Measurements from ENCODE around the gene STEAP1B. TPM values are rescaled to one million over a fixed set of nuclear protein-coding genes. Genes with fewer than 3 reads are reported as not detected.
"Not testable (repeated sequence)": the region's sequence is repeated elsewhere in the genome, so short reads cannot be mapped to it uniquely, and the experiment has no call there.

Gene STEAP1B
- total RNA-seq, 1 donor from 2014 or later: 1.3 TPM

DNA sequence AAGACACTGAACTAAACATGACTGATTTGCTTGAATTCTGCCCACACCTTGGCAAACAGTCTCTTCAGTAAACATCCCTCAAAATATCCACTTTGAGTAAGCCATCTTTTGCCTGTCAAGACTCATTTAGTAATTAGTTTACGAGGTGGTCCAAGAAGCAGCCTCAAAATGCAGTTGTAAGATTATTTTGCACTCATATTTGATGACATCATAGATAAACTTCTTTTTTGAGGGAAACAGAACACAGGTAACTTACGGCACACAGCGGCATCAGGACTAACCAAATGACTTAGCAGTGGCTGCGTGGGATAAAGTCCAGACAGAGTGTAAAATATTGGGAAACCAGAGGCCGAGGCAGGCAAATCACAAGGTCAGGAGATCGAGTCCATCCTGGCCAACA, 41.8 kb upstream of the STEAP1B start:
- Histone ChIP-seq H3K79me2 (ENCODE audit: insufficient read depth, low read length) (no peaks in the 10 kb centered on the region), H2AFZ (ENCODE audit: low read depth, low read length) (no peak overlapping the region), H3K4me1 (ENCODE audit: insufficient read depth, low read length) (no peaks in the 10 kb centered on the region), H3K27ac (ENCODE audit: low read depth, low read length) (no peak overlapping the region), H3K4me2 (ENCODE audit: low read length) (no peak overlapping the region), H3K27me3 (ENCODE audit: insufficient read depth, low read length) (peaks cover 8% of the 10 kb centered on the region), H3K4me3 (ENCODE audit: insufficient read depth, low read depth, low read length) (no peak overlapping the region), H4K20me1 (ENCODE audit: insufficient read depth, low read length) (no peaks in the 10 kb centered on the region), H3K9ac (ENCODE audit: low read length) (no peak overlapping the region), H3K36me3 (ENCODE audit: insufficient read depth, low read length) (no peaks in the 10 kb centered on the region), H3K9me3 (ENCODE audit: insufficient read depth, low read depth, low read length) (no peaks in the 10 kb centered on the region)
- Mint-ChIP-seq H3K4me1 (ENCODE audit: low read depth, unreplicated experiment) (no peaks in the 10 kb centered on the region), H3K27ac (ENCODE audit: unreplicated experiment) (no peak overlapping the region), H3K36me3 (ENCODE audit: low read depth, unreplicated experiment) (no peaks in the 10 kb centered on the region), H3K4me3 (ENCODE audit: unreplicated experiment) (no peak overlapping the region), H3K9me3 (ENCODE audit: unreplicated experiment) (no peaks in the 10 kb centered on the region), H3K27me3 (ENCODE audit: low read depth, unreplicated experiment) (peaks cover 7% of the 10 kb centered on the region)
- no peak for TF ChIP-seq EZH2 (IDR thresholded peaks at IDR 0.05; ENCODE audit: insufficient read depth, low read length)
- FAIRE-seq (no peak), DNase-seq (ENCODE audit: low read depth) (no peak)

DNA sequence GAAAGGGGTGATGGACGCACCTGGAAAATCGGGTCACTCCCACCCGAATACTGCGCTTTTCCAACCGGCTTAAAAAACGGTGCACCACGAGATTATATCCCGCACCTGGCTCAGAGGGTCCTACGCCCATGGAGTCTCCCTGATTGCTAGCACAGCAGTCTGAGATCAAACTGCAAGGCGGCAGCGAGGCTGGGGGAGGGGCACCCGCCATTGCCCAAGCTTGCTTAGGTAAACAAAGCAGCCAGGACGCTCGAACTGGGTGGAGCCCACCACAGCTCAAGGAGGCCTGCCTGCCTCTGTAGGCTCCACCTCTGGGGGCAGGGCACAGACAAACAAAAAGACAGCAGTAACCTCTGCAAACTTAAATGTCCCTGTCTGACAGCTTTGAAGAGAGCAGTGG, 28.5 kb upstream of the STEAP1B start:
- not testable (repeated sequence) for H3K4me1 Mint-ChIP-seq (ENCODE audit: low read depth, unreplicated experiment); H3K36me3 ChIP-seq (ENCODE audit: insufficient read depth, low read length); H3K9ac ChIP-seq (ENCODE audit: low read length); H3K4me2 ChIP-seq (ENCODE audit: low read length); H3K27me3 Mint-ChIP-seq (ENCODE audit: low read depth, unreplicated experiment); H2AFZ ChIP-seq (ENCODE audit: low read depth, low read length); H4K20me1 ChIP-seq (ENCODE audit: insufficient read depth, low read length); H3K27ac Mint-ChIP-seq (ENCODE audit: unreplicated experiment); H3K4me3 Mint-ChIP-seq (ENCODE audit: unreplicated experiment); H3K27me3 ChIP-seq (ENCODE audit: insufficient read depth, low read length); H3K27ac ChIP-seq (ENCODE audit: low read depth, low read length); H3K4me3 ChIP-seq (ENCODE audit: insufficient read depth, low read depth, low read length); FAIRE-seq; DNase-seq (ENCODE audit: low read depth); H3K79me2 ChIP-seq (ENCODE audit: insufficient read depth, low read length); H3K9me3 ChIP-seq (ENCODE audit: insufficient read depth, low read depth, low read length); H3K4me1 ChIP-seq (ENCODE audit: insufficient read depth, low read length); H3K36me3 Mint-ChIP-seq (ENCODE audit: low read depth, unreplicated experiment); H3K9me3 Mint-ChIP-seq (ENCODE audit: unreplicated experiment)

DNA sequence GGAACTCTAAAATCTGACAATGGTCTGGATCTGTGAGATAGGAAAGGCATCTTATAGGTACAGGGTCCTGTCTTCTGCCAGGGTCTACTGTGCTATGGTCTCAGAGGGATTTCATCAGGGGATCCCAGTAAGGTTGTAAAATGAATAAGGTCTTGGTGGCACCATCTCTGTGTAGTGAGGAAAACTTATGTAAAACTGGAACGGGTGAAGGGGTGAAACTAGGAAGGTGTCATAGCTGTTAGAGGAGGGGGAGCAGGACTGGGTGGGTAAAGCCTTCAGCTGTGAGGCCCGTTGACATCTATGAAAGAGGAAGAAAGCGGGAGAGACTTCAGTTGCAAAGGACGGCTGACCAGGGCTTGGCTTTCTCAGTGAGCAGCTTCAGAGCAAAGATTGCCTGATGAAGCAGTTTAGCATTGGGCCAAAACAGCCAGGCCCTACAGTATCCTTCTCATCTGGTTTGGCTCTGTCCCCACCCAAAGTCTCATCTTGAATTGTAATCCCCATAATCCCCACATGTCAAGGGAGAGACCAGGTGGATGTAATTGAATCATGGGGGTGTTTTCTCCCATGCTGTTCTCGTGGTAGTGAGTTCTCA, 24.5 kb upstream of the STEAP1B start:
- H3K9ac ChIP-seq (ENCODE audit: low read length); H3K9me3 ChIP-seq (ENCODE audit: insufficient read depth, low read depth, low read length); H3K9me3 Mint-ChIP-seq (ENCODE audit: unreplicated experiment); H3K36me3 ChIP-seq (ENCODE audit: insufficient read depth, low read length); H4K20me1 ChIP-seq (ENCODE audit: insufficient read depth, low read length); H3K4me3 ChIP-seq (ENCODE audit: insufficient read depth, low read depth, low read length); H3K79me2 ChIP-seq (ENCODE audit: insufficient read depth, low read length); H3K36me3 Mint-ChIP-seq (ENCODE audit: low read depth, unreplicated experiment); H3K4me2 ChIP-seq (ENCODE audit: low read length); H2AFZ ChIP-seq (ENCODE audit: low read depth, low read length); H3K27ac Mint-ChIP-seq (ENCODE audit: unreplicated experiment); DNase-seq (ENCODE audit: low read depth); H3K4me1 Mint-ChIP-seq (ENCODE audit: low read depth, unreplicated experiment); H3K27me3 Mint-ChIP-seq (ENCODE audit: low read depth, unreplicated experiment); H3K4me3 Mint-ChIP-seq (ENCODE audit: unreplicated experiment); H3K4me1 ChIP-seq (ENCODE audit: insufficient read depth, low read length); H3K27me3 ChIP-seq (ENCODE audit: insufficient read depth, low read length); FAIRE-seq; H3K27ac ChIP-seq (ENCODE audit: low read depth, low read length): not testable (repeated sequence)

DNA sequence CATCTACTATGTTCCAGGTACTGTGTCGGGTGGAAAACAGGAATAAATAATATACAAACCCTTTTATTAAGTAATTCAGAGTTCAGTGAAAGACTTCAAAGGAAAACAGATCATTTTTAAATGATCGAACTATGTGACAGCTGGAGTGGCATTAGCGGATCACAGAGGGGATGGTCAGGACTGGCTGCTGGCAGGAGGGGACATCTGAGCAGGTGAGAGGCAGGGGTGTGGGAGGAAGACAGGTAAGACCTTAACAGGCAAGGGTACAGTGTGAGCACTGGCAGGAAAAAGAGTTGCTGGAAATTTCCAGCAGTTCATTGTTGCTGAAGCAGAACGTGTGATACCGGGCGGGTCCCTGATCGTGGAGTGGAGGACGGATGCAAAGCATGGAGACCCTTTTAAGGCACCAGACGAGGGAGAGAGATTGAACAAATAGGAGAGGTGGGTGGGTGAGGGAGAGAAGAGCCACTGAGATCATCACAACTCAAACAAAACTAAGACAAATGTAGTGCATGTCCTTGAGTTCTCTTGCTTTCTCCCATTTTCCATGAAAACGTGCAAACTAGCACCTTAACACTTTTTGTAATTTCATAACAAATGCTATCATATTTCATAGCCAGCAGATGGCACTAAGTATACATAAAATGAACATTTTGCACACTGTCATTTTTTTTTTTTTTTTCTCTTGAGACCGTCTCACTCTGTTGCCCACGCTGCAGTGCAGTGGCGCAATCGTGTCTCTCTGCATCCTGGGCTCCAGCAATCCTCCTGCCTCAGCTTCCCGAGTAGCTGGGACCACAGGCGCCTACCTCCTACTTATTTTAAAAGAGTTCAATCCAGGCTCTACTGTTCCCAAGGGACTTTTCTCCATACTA, 23.7 kb upstream of the STEAP1B start:
- peak; percentile 45 for DNase-seq (ENCODE audit: low read depth)
- H3K4me3 ChIP-seq (ENCODE audit: insufficient read depth, low read depth, low read length); H3K4me2 ChIP-seq (ENCODE audit: low read length); H3K4me1 ChIP-seq (ENCODE audit: insufficient read depth, low read length); H3K27ac Mint-ChIP-seq (ENCODE audit: unreplicated experiment); H3K9me3 ChIP-seq (ENCODE audit: insufficient read depth, low read depth, low read length); H2AFZ ChIP-seq (ENCODE audit: low read depth, low read length); H3K27me3 Mint-ChIP-seq (ENCODE audit: low read depth, unreplicated experiment); H3K4me1 Mint-ChIP-seq (ENCODE audit: low read depth, unreplicated experiment); H3K4me3 Mint-ChIP-seq (ENCODE audit: unreplicated experiment); H3K27ac ChIP-seq (ENCODE audit: low read depth, low read length); H3K79me2 ChIP-seq (ENCODE audit: insufficient read depth, low read length); H3K9ac ChIP-seq (ENCODE audit: low read length); H4K20me1 ChIP-seq (ENCODE audit: insufficient read depth, low read length); FAIRE-seq; H3K27me3 ChIP-seq (ENCODE audit: insufficient read depth, low read length); H3K36me3 ChIP-seq (ENCODE audit: insufficient read depth, low read length); H3K36me3 Mint-ChIP-seq (ENCODE audit: low read depth, unreplicated experiment): not testable (repeated sequence)
- H3K9me3 Mint-ChIP-seq (ENCODE audit: unreplicated experiment): peaks cover 11% of the 10 kb centered on the region
- TF ChIP-seq, protein P1, sequence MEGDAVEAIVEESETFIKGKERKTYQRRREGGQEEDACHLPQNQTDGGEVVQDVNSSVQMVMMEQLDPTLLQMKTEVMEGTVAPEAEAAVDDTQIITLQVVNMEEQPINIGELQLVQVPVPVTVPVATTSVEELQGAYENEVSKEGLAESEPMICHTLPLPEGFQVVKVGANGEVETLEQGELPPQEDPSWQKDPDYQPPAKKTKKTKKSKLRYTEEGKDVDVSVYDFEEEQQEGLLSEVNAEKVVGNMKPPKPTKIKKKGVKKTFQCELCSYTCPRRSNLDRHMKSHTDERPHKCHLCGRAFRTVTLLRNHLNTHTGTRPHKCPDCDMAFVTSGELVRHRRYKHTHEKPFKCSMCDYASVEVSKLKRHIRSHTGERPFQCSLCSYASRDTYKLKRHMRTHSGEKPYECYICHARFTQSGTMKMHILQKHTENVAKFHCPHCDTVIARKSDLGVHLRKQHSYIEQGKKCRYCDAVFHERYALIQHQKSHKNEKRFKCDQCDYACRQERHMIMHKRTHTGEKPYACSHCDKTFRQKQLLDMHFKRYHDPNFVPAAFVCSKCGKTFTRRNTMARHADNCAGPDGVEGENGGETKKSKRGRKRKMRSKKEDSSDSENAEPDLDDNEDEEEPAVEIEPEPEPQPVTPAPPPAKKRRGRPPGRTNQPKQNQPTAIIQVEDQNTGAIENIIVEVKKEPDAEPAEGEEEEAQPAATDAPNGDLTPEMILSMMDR (IDR thresholded peaks at IDR 0.05; ENCODE audit: insufficient read depth, low read depth, low read length): peak; percentile 17

DNA sequence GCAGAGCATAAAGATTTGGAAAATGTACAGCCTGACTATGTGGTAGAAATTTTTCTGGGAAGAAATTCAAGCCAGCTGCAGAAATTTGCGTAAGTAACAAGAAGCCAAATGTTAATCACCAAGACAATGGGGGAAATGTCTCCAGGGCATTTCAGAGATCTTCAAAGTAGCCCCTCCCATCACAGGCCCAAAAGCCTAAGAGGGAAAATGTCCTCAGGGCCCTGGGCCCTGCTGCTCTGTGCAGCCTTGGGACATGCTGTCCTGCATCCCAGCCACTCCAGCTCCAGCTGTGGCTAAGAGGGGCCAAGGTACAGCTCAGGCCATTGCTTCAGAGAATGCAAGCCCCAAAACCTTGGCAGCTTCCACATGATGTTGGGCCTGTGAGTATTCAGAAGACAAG, 19.6 kb upstream of the STEAP1B start:
- H3K27me3 ChIP-seq (ENCODE audit: insufficient read depth, low read length); H3K4me2 ChIP-seq (ENCODE audit: low read length); H3K27ac ChIP-seq (ENCODE audit: low read depth, low read length); H2AFZ ChIP-seq (ENCODE audit: low read depth, low read length); H3K36me3 Mint-ChIP-seq (ENCODE audit: low read depth, unreplicated experiment); H3K4me1 Mint-ChIP-seq (ENCODE audit: low read depth, unreplicated experiment); H3K4me3 ChIP-seq (ENCODE audit: insufficient read depth, low read depth, low read length); H3K9me3 ChIP-seq (ENCODE audit: insufficient read depth, low read depth, low read length); H4K20me1 ChIP-seq (ENCODE audit: insufficient read depth, low read length); H3K36me3 ChIP-seq (ENCODE audit: insufficient read depth, low read length); H3K4me3 Mint-ChIP-seq (ENCODE audit: unreplicated experiment); H3K4me1 ChIP-seq (ENCODE audit: insufficient read depth, low read length); H3K27ac Mint-ChIP-seq (ENCODE audit: unreplicated experiment); H3K27me3 Mint-ChIP-seq (ENCODE audit: low read depth, unreplicated experiment); DNase-seq (ENCODE audit: low read depth); FAIRE-seq; H3K79me2 ChIP-seq (ENCODE audit: insufficient read depth, low read length); H3K9ac ChIP-seq (ENCODE audit: low read length): not testable (repeated sequence)
- H3K9me3 Mint-ChIP-seq (ENCODE audit: unreplicated experiment): peaks cover 11% of the 10 kb centered on the region

Measured in astrocyte (in vitro differentiated cells and primary cell).